Hematopoietic multipotent progenitor cell treated with erythropoietin and hydrocortisone succinate and interleukin-3 and kit ligand, for 4 days (in vitro differentiated cells): ENCODE data around the gene AKR1C2.
"Not testable (repeated sequence)": the region's sequence is repeated elsewhere in the genome, so short reads cannot be mapped to it uniquely, and the experiment has no call there.

ENCODE experiments used
- DNase-seq: peaks from one replicate; pipeline ENCODE4 v3.0.0-alpha.2; 2015

Gene AKR1C2

GRCh38 chr10:4984971-4985594 is 18.6 kb downstream of the AKR1C2 start:
- DNase-seq, result no peak

DNA sequence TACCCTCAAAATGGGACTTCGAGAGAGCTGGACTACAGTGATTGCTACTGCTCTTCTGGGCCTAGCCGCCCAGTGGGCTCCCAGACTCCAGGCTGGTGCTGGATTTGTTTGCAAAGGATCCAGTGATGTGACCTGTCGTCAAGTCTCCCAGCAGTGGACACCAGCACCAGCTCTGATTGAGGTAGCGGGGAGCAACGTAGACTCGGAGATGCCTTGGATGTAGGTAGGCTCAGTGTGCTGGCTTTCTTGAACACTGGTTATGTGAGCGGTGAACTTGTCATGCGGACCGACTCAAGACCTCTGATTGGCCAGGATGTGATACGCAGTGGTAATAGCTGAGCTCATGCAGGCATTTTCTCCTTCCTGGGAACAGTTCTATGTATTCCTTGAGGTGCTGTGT is 19.4 kb downstream of the AKR1C2 start:
- DNase-seq, result no peak

- no peak for DNase-seq
Observed at GRCh38 chr10:4983615-4984216, 19.9 kb downstream of the AKR1C2 start.

GRCh38 chr10:4982764-4983226 is 20.9 kb downstream of the AKR1C2 start:
- DNase-seq, result peak; percentile 3

DNA sequence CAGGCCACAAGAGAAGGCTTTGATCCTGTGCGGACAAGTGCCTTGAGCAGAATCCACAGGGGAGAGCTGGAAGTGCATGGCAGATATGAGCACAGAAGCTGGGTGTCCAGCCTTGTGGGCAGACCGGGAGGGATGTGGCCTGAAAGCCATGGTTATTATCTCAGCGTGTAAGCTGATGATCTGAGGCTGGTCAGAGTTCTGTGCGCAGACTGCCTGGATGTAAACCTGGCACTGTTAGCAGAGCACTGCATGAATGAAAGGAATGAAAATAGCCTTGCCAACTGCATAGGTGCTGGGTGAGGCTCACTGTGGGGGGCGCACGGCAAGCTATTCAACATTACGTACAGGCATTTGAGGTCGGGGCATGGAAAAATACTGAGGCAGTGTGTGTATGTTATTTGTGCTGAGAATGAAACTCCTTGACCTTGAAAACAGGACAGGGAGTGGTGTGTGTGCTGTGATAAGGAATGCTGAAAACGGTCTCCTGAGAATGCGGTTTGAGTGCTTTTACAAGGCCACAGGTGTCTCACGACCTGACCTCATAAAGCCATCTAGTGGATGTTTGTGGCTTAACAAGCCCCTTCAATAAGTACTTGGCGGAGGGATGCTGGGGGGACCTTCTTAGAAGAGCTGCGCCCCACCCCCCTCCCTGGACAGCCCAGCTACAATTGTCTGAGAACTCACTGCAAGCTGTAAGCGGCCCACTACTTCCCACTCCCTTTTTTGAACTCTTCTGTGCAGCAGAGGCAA is 21.8 kb downstream of the AKR1C2 start:
- peak; percentile 86 for DNase-seq

DNA sequence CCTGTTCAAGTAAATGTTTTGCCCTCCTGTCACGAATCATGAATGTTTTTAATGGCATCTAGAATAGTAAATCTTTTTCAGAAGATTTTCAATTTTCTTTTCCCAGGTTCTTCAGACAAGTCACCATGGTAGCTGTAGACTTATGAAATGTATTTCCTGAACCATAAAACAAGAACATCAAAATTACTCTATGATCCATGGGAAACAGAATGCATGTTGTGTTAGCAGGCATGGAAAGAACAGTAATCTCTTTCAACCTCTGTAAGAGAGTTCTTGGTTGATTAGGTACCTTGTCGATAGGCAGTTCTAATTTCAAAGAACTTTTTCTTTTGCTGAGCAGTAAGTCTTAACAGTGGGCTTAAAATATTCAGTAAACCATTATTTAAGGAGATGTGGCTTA is 22.9 kb downstream of the AKR1C2 start:
- DNase-seq, result no peak

GRCh38 chr10:4978870-4979269 is 24.8 kb downstream of the AKR1C2 start:
- no peak for DNase-seq

DNA sequence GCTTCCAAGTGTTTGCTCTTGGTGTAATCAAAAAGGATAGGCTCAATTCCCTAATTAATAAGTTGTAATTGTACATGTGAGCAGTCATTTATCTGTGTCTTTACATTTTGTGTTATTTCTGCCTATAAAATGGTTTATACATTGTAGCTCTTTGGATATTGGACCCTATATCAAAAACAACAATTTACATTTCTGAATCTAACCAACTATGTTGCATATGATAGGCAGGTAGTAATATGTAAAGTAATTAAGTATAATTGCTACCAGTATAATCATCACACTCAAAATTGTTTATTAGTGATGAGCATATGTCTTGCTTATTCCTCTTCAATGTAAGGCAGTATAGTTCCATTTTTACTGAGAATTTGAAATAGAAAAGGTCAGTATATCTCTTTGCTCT is 26.6 kb downstream of the AKR1C2 start:
- no peak for DNase-seq

GRCh38 chr10:4974400-4974799 is 29.3 kb downstream of the AKR1C2 start:
- not testable (repeated sequence) for DNase-seq

DNA sequence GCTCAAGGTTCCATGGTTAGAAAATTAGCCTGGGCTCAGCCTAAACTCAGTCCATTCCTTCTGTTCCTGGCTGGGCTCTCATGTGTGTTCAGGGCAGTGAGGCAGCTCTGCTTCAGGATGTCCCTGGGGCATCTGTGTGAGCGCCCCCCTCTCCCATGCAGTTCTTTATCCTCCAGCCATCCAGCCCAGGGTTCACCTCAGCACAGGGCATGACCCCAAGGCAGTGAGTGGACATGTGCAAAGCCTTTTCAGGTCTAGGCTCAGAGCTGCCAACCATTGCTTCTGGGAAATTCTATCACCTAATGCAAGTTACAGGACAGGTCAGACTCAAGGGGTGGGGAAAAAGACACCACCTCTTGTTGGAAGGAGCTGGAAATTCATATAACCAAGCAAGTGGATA is 30.4 kb downstream of the AKR1C2 start:
- not testable (repeated sequence) for DNase-seq

DNA sequence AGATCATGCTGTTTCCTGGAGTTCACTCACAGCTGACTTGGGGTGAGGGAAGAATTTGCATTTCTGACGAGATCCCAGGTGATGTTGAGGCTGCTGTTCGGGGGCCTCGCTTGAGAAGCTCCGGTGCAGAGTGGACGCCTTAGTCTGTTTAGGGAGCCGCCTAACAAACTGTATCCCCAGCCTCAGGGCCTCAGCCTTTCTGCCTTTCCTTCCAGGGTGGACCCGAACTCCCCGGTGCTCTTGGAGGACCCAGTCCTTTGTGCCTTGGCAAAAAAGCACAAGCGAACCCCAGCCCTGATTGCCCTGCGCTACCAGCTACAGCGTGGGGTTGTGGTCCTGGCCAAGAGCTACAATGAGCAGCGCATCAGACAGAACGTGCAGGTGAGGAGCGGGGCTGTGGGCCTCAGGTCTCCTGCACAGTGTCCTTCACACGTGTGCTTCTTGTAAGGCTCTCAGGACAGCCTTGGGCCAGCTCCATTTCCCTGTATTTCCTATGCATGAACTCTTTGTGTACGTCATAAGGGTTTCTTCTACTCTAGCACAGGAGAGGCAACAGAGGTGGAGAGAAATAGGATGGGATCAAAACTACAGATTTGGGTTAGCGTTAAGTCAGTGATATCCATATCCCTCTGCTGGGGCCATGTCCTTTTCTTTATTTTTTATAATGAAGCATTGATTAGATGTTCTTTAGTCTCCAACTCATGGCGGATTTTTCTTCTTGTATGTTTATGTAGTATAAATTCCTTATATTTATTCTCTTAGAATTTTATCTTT is 31.1 kb downstream of the AKR1C2 start:
- DNase-seq, result not testable (repeated sequence)

DNA sequence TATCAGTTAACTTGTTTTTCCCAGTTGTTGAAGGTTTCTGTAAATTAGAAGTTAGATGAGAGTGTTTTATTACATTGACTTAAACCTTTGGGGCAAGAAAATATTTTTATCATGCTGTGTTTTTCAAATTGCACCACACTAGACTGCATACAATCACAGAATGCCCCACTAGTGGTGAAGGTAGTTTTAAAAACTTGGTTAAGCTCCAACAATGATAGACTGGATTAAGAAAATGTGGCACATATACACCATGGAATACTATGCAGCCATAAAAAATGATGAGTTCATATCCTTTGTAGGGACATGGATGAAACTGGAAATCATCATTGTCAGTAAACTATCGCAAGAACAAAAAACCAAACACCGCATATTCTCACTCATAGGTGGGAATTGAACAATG is 33.3 kb downstream of the AKR1C2 start:
- not testable (repeated sequence) for DNase-seq

DNA sequence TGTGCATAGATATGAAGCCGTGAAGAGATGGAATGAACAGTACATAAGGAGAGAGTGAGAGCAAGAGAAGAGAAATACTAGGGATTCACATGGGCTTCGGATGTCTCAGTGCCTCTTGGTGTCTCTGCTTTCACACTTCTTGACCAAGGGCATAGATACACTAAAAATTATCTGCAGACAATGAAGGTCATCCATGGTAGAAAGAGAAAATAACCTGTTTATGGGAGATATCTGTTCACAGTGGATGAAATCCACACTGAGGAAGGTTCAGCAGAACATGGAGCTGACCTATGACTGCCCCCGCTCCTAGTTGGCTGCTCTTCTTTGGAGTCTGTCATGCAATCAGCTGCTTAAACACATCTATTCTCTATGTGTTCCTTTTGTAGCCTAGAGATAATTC is 34.4 kb downstream of the AKR1C2 start:
- DNase-seq, result not testable (repeated sequence)

DNA sequence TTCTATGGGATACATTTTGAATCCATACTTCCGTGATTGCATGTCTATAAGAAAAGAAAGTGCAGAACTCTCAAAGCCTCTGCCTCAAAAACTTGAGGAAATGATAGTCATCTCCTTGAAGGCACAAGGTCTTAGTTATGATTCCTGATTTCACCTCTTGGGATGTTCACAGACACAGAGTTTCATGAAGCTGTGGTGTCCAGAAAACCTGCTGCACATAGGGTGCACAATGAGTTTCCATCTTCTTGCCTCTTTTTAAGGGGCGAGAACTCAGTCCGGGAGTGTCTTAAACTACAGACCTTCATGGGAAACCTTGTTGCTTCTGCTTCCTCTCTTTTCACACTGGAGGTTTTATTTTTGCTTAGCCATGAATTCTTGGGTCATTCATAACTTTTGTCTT is 36.5 kb downstream of the AKR1C2 start:
- DNase-seq, result not testable (repeated sequence)

GRCh38 chr10:4965763-4966162 is 37.9 kb downstream of the AKR1C2 start:
- DNase-seq, result not testable (repeated sequence)

DNA sequence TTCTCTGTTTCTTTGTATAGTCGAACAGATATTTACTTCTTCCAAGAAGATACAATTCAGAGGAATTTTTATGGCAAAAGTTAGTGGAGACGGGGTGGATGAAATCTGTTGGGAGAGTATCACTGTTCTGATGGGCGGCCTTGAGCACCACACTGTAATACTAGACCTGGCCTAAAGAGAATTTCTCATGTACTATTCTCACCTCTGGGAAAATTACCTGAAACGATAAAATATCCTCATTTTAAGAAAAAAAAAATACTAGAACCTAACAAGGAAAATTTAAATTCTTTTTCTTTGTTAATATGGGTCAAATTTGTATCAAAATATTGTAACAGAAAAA is 39.9 kb downstream of the AKR1C2 start:
- DNase-seq, result not testable (repeated sequence)

GRCh38 chr10:4962876-4963814 is 40.5 kb downstream of the AKR1C2 start, which contains the start of gene AKR1C1:
Gene AKR1C1 (plus strand): TSS chr10:4963415. CDS start chr10:4963445, 30 bp downstream.
- not testable (repeated sequence) for DNase-seq

DNA sequence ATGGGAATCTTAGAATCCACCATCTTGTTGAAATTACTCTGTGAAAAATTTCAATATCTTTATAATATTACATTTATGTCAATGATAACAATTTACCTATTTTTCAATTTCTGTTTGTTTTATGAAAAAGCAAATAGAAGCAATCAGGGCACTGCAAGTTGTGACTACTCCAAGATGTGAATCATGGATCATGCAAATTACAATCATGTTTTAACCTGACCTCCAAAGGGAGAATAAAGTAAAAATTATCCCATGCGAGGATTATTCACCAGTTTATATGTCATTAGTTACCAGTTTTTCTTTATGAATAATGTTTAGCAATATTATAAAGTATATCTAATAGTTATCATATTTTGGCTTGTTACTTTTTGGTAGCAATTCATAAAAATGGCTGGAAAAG is 41.3 kb downstream of the AKR1C2 start:
- DNase-seq, result not testable (repeated sequence)

DNA sequence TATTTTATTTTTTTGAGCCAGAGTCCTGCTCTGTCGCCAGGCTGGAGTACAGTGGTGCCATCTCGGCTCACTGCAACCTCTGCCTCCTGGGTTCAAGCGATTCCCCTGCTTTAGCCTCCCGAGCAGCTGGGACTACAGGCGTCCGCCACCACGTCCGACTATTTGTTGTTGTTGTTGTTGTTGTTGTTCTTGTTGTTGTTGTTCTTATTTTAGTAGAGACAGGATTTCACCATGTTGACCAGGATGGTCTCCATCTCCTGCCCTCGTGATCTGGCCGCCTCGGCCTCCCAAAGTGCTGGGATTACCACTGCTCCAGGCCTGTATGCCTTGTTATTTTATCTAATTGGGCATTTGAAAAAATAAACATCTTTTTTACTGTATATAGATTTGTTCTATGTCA is 42.1 kb downstream of the AKR1C2 start:
- not testable (repeated sequence) for DNase-seq

DNA sequence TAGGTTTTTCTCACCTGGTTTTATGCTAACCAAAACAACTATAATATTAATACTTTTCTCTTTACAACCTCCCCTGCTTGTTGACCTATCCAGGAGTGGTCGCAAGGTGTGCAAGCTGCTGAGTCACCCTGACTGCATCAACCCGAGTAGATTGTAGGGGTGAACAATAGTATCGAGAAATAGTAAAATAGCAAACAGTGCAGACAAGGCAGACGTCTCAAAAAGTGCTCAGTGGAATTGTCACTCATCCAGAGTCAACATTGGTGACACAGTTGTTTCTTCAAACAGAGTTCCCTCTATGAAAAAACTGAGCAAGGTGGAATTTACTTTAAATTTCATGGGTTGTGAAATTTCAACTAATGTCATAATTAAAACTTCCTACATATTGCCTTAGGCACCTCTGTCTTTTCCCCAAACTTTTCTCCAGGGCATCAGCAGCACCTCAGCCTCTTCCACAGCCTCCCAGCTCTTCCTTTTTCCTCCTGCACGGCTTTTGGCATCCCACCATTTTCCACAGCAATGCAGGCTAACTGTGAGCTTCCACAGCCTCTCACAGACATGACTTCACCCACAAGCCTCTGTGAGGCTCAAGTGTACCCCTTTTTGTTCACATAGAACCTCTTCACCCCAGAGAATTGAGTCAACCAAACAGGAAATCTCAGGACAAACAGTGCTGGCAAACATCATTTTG is 46.6 kb downstream of the AKR1C2 start:
- DNase-seq, result not testable (repeated sequence)

DNA sequence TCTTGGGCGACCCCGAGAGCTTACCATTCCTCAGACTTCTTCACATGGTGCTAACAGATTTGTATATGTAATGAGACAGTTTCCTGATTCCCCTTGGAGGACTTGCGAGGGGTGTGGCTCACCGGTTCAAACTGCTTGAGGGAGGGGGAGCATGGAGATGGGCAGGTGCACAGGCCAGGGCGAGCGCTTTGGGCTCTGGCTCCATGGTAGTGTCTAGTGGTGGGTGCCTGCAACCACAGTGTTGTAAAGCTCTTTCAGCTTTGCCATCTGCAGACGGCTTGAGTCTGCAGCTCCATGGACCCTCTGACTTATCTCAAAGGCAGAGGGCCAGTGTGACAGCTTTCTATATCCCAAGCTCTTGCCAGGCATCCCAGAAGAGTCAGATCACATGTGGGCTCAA is 47.6 kb downstream of the AKR1C2 start:
- DNase-seq, result not testable (repeated sequence)
